ENCODE results near the gene LIF.
"Not testable (repeated sequence)": the region's sequence is repeated elsewhere in the genome, so short reads cannot be mapped to it uniquely, and the experiment has no call there.

The LIF gene

DNA sequence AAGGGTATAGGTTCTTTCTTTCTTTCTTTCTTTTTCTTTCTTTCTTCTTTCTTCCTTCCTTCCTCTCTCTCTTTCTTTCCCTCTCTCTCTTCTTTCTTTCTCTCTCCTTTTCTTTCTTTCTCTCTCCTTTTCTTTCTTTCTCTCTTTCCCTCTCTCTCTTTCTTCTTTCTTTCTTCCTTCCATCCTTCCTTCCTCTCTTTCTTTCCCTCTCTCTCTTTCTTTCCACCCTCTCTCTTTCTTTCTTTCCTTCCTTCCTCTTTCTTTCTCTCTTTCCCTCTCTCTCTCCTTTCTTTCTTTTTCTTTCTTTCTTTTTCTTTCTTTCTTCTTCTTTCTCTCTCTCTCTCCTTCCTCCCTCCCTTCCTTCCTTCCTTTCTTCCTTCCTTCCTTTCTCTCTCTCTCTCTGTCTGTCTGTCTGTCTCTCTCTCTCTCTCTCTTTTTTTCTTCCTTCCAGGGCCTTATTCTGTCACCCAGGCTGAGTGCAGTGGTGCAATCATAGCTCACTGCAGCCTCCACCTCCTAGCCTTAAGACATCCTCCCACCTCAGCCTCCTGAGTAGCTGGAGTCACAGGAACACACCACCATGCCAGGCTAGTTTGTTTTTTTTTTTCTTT lies 26.8 kb downstream of the LIF start:
- Histone ChIP-seq H3K27ac (ENCODE audit: low read length) (no peak overlapping the region), H3K9me3 (ENCODE audit: control insufficient read depth in 1 of 2, low read length in 2 of 2) (no peaks in the 10 kb centered on the region), H3K36me3 (ENCODE audit: control insufficient read depth in 1 of 2, insufficient read depth in 2 of 2, low read length in 2 of 2) (no peaks in the 10 kb centered on the region), H3K27me3 (ENCODE audit: low read depth, low read length) (peaks cover 4% of the 10 kb centered on the region), H3K4me3 (ENCODE audit: low read depth in 1 of 2, low read length in 2 of 2) (no peak overlapping the region), H3K4me1 (ENCODE audit: control insufficient read depth in 1 of 2, insufficient read depth in 2 of 2, low read length in 2 of 2) (peaks cover 2 to 3% of the 10 kb centered on the region in 2 donors)

DNA sequence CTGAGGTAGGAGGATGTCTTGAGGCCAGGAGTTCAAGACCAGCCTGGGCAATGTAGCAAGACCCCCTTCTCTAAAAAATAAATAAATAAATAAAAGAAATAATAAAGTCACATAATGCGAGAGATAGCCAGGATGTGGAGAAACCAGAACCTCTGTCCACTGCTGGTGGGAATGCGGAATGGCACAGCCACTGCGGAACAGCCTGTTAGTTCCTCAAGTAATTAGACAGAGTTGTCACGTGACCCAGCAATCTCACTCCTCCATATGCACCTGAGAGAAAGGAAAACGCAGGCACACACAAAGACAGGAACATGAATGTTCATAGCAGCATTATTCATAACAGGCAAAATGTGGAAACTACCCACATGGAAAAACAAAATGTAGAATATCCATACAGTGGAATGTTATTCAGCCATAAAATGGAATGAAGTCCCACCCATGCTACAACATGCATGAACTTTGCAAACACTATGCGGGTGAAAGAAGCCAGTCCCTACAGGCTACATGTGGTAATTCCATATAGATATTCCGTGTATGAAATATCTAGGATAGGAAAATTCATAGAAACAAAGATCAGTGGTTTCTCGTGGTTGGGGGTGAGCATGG lies 27.4 kb downstream of the LIF start:
- H3K27ac ChIP-seq (ENCODE audit: low read length), result no peak overlapping the region
- no peaks in the 10 kb centered on the region for H3K36me3 ChIP-seq (ENCODE audit: control insufficient read depth in 1 of 2, insufficient read depth in 2 of 2, low read length in 2 of 2)
- H3K4me3 ChIP-seq (ENCODE audit: low read depth in 1 of 2, low read length in 2 of 2), result no peak overlapping the region
- peaks cover 2 to 3% of the 10 kb centered on the region in 2 donors for H3K4me1 ChIP-seq (ENCODE audit: control insufficient read depth in 1 of 2, insufficient read depth in 2 of 2, low read length in 2 of 2)
- H3K27me3 ChIP-seq (ENCODE audit: low read depth, low read length), result peaks cover 4% of the 10 kb centered on the region
- H3K9me3 ChIP-seq (ENCODE audit: control insufficient read depth in 1 of 2, low read length in 2 of 2), result no peaks in the 10 kb centered on the region

DNA sequence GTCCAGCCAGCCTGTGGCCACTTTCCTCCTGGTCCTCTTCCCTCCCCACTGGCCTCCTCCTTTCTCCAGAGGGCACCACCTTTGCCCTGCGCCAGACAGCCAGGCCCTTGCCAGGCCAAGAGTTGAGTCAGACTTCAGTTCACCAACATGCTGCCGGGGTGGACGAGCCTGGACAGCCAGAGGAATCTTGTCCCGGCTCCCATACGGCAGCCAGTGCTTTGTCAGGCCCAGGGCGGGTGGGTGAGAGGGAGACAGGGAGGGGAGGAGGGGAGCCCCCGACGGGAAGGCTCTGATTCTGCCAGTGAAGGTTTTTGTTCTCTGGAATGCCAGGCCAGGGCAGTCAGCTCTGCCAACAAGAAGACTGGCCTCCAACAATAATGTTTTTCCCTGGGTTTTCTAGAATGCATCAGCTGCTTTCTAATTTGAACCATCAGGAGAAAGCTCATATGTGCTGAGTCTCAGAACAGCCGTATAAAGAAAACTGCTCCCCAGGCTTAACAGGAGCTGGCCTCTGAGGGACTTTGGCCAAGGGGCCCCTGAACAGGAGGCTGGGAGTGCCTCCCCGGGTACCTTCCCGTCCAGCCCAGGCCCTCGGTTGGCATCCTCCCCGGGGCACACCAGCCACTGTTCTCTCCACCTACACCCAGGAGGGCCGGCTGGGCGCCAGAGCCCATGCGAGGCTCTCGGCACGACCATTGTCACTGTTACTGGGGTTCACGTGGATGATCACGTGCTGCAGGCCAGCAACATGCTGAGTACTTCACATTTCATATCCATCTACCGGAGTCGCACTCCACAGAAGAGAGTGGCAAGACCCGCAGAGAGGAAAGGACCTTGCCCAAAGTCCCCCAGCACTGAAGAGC lies 28.6 kb downstream of the LIF start:
- H3K4me1 ChIP-seq (ENCODE audit: control insufficient read depth in 1 of 2, insufficient read depth in 2 of 2, low read length in 2 of 2), result peaks cover 2 to 3% of the 10 kb centered on the region in 2 donors
- no peak overlapping the region for H3K27ac ChIP-seq (ENCODE audit: low read length)
- no peaks in the 10 kb centered on the region for H3K9me3 ChIP-seq (ENCODE audit: control insufficient read depth in 1 of 2, low read length in 2 of 2)
- peaks cover 4% of the 10 kb centered on the region for H3K27me3 ChIP-seq (ENCODE audit: low read depth, low read length)
- no peak overlapping the region for H3K4me3 ChIP-seq (ENCODE audit: low read depth in 1 of 2, low read length in 2 of 2)
- no peaks in the 10 kb centered on the region for H3K36me3 ChIP-seq (ENCODE audit: control insufficient read depth in 1 of 2, insufficient read depth in 2 of 2, low read length in 2 of 2)

DNA sequence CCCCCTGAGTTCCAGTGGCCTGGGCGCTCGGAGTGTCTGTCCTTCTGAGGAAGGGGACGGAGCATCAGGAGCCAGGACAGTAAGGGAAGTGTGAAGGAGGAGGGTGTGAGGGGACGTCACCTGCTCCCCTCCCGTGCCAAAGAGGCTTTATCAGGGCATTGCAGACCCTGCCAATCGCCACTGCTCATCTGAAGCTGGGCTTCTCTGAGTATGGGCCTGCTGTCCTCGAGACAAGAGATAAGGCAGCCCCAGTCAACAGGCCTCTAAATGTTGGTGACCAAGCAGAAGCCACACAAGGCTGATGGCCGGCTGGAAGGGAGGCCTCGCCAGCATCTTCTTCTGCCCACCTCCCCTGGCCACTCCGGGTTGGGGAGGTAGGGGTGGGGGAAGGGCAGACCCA lies 29.8 kb downstream of the LIF start:
- Histone ChIP-seq H3K36me3 (ENCODE audit: control insufficient read depth in 1 of 2, insufficient read depth in 2 of 2, low read length in 2 of 2) (no peaks in the 10 kb centered on the region), H3K9me3 (ENCODE audit: control insufficient read depth in 1 of 2, low read length in 2 of 2) (no peaks in the 10 kb centered on the region), H3K27ac (ENCODE audit: low read length) (no peak overlapping the region), H3K4me3 (ENCODE audit: low read depth in 1 of 2, low read length in 2 of 2) (no peak overlapping the region), H3K27me3 (ENCODE audit: low read depth, low read length) (no peaks in the 10 kb centered on the region), H3K4me1 (ENCODE audit: control insufficient read depth in 1 of 2, insufficient read depth in 2 of 2, low read length in 2 of 2) (peaks cover 2 to 3% of the 10 kb centered on the region in 2 donors)

DNA sequence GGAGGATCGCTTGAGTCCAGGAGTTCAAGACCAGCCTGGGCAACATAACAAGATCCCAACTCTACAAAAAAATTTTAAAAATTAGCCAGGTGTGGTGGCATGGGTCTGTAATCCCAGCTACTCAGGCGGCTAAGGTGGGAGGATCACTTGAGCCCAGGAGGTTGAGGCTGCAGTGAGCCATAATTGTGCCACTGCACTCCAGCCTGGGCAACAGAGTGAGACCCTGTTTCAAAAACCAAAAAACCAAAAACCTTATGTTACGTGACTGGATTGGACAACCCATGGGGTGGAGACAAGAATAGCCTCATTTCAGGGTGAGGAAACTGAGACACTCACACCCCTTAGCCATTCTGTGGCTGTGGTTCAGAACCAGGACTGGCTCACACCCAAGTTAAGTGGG lies 30.3 kb downstream of the LIF start:
- H3K4me3 ChIP-seq (ENCODE audit: low read depth in 1 of 2, low read length in 2 of 2); H3K27ac ChIP-seq (ENCODE audit: low read length); H3K4me1 ChIP-seq (ENCODE audit: control insufficient read depth in 1 of 2, insufficient read depth in 2 of 2, low read length in 2 of 2); H3K9me3 ChIP-seq (ENCODE audit: control insufficient read depth in 1 of 2, low read length in 2 of 2); H3K36me3 ChIP-seq (ENCODE audit: control insufficient read depth in 1 of 2, insufficient read depth in 2 of 2, low read length in 2 of 2); H3K27me3 ChIP-seq (ENCODE audit: low read depth, low read length): not testable (repeated sequence)

DNA sequence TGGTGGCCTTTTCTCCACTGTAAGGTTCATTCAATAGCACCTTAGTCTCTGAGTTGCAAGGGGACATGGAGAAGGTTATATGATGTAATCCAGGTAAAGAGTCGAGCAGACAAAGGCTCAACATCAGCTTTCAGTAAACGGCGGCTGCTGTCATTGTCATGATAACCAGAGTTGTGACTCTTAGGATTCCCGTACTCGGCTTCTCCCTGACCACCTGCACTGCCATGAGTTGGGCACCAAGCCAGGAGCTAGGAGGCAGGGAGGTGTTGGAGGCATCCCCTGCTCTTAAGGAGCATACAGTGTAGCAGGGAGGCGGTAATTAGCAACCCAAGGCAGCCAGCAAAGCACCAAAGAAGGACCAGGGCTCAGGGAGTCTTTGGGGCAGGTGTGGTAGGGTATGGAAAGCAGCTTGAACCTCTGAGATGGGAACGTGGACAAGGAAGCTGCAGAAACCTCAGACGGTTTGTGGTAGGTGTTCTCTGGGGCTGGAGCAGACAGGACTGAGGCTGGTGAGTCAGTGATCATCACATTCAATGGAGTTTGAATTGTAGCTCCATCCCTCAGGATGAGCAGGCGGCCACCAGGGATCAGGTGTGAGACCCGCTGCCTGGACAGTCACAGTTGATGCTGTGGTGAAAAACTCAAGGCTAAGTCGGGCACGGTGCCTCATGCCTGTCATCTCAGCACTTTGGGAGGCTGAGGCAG lies 31.7 kb downstream of the LIF start:
- no peaks in the 10 kb centered on the region for H3K9me3 ChIP-seq (ENCODE audit: control insufficient read depth in 1 of 2, low read length in 2 of 2)
- no peak overlapping the region for H3K27ac ChIP-seq (ENCODE audit: low read length)
- H3K4me1 ChIP-seq (ENCODE audit: control insufficient read depth in 1 of 2, insufficient read depth in 2 of 2, low read length in 2 of 2), result peaks cover 0 to 2% of the 10 kb centered on the region in 2 donors
- no peak overlapping the region for H3K4me3 ChIP-seq (ENCODE audit: low read depth in 1 of 2, low read length in 2 of 2)
- no peaks in the 10 kb centered on the region for H3K27me3 ChIP-seq (ENCODE audit: low read depth, low read length)
- no peaks in the 10 kb centered on the region for H3K36me3 ChIP-seq (ENCODE audit: control insufficient read depth in 1 of 2, insufficient read depth in 2 of 2, low read length in 2 of 2)

DNA sequence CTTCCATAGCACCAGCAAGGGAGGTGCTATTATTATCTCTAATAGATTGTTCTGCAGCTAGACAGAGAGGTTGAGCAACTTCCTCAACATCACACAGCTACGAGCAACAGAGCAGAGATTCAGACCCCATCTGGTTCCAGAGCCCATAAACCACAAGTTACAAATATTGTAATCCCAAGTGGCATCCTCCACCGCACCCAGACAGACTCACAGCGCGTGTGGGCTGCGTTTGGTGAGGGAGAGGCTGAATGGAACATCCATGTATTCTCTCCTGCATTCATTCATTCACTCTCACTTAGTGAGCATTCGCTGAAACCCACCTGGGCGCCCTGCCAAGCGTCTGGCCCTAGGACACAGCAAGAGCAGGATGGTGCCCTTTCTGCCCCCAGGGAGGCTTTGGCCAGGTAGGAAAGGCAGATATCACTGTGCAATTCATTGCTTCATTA lies 33.5 kb downstream of the LIF start:
- Histone ChIP-seq H3K4me3 (ENCODE audit: low read depth in 1 of 2, low read length in 2 of 2) (no peak overlapping the region), H3K36me3 (ENCODE audit: control insufficient read depth in 1 of 2, insufficient read depth in 2 of 2, low read length in 2 of 2) (no peaks in the 10 kb centered on the region), H3K9me3 (ENCODE audit: control insufficient read depth in 1 of 2, low read length in 2 of 2) (no peaks in the 10 kb centered on the region), H3K27ac (ENCODE audit: low read length) (no peak overlapping the region), H3K4me1 (ENCODE audit: control insufficient read depth in 1 of 2, insufficient read depth in 2 of 2, low read length in 2 of 2) (peaks cover under 1 to 7% of the 10 kb centered on the region in 2 donors), H3K27me3 (ENCODE audit: low read depth, low read length) (no peaks in the 10 kb centered on the region)

DNA sequence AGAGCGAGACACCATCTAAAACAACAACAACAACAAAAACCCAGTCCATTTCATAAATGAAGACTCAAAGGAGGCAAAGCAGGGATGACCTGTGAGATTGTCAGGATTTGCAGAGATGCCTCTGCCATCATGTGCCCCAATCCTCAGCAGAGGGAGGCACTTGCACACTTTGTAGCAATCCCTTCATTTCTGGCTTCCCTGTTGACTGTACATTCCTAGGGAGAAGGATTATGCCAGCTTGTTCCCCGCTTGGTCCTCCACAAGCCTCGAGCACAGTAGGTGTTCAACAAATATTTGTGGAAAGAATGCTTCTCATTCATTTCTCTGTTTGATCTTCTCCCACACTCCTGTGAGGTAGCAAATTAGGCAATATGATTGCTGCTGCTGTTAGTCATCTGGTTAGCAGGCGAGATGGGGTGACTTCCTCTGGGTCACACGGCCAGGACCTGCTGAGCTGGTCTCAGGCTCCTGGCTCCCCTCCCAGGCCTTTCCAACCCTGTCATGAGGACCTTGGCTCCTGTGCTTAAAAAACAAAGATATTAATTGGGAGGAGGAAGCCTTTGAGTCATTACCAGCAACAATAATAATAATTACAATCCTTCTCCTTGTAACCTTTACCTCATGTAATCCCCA lies 34.1 kb downstream of the LIF start:
- Histone ChIP-seq H3K9me3 (ENCODE audit: control insufficient read depth in 1 of 2, low read length in 2 of 2) (no peaks in the 10 kb centered on the region), H3K4me3 (ENCODE audit: low read depth in 1 of 2, low read length in 2 of 2) (no peak overlapping the region), H3K27ac (ENCODE audit: low read length) (no peak overlapping the region), H3K36me3 (ENCODE audit: control insufficient read depth in 1 of 2, insufficient read depth in 2 of 2, low read length in 2 of 2) (no peaks in the 10 kb centered on the region), H3K4me1 (ENCODE audit: control insufficient read depth in 1 of 2, insufficient read depth in 2 of 2, low read length in 2 of 2) (peaks cover 0 to 7% of the 10 kb centered on the region in 2 donors), H3K27me3 (ENCODE audit: low read depth, low read length) (no peaks in the 10 kb centered on the region)

DNA sequence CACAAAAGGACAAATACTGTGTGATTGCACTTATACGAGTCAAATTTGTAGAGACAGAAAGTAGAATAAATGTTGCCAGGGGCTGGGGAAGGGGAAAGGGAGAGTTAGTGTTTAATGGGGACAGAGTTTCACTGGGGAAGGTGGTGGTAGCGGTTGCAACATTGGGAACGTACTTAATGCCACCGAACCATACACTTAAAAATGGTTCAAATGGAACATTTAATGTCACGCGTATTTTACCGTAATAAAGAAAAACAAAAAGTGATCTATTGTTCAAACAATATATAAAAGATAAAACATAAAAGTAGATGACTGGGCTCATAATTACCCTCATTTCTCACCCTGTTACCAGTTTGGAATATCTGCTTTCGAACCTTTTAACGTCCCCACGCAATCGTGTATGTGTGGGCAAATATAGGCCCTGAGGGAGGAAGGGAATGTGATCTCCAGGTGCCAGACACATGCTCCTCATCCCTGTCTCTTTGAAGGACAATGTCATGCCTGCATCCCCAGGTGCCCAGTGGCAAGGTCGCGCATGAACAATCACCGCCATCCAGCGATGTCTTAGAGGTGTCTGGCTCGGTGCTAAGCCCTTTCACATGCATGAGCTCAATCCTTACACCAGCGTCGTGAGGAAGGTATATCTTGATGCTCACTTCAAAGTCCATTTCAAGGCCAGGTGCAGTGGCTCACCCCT lies 35.3 kb downstream of the LIF start:
- Histone ChIP-seq H3K4me1 (ENCODE audit: control insufficient read depth in 1 of 2, insufficient read depth in 2 of 2, low read length in 2 of 2) (peaks cover 0 to 11% of the 10 kb centered on the region in 2 donors), H3K27me3 (ENCODE audit: low read depth, low read length) (no peaks in the 10 kb centered on the region), H3K27ac (ENCODE audit: low read length) (no peak overlapping the region), H3K4me3 (ENCODE audit: low read depth in 1 of 2, low read length in 2 of 2) (no peak overlapping the region), H3K9me3 (ENCODE audit: control insufficient read depth in 1 of 2, low read length in 2 of 2) (no peaks in the 10 kb centered on the region), H3K36me3 (ENCODE audit: control insufficient read depth in 1 of 2, insufficient read depth in 2 of 2, low read length in 2 of 2) (no peaks in the 10 kb centered on the region)

DNA sequence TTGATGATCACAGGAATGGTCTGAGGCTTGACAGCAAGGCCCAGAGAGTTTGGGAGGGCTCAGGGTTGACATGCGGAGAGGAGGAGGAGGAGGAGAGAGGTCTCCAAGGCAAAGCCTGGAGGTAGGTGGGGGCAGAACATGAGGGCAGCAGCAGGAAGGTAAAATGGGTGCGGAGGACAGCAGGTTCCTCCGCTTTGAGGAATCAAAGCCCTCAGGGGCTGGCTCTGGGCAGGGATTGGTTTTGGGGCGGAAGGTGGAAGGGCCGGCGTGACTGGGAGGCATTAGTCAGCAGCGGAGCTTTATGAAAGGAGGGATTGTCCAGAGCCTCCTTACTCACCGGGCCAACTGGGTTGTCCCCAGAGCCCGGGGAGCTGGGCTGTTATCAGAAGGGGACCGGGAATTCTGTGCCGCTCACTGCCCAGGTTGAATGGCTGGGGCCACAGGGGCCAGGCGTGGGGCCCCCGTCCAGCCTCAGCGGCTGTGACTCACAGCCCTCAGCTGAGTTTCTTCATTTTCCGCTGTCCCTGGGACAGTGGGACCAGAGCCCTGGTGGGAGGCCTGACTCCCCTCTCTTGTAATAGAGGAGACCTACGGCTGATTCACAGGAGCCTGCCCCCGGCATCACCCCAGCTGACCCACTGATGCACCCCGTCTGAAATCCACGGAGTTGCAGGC lies 36.2 kb downstream of the LIF start:
- Histone ChIP-seq H3K4me3 (ENCODE audit: low read depth in 1 of 2, low read length in 2 of 2) (no peak overlapping the region), H3K36me3 (ENCODE audit: control insufficient read depth in 1 of 2, insufficient read depth in 2 of 2, low read length in 2 of 2) (peaks cover 0 to 2% of the 10 kb centered on the region in 2 donors), H3K27ac (ENCODE audit: low read length) (no peak overlapping the region), H3K4me1 (ENCODE audit: control insufficient read depth in 1 of 2, insufficient read depth in 2 of 2, low read length in 2 of 2) (peaks cover 0 to 11% of the 10 kb centered on the region in 2 donors), H3K9me3 (ENCODE audit: control insufficient read depth in 1 of 2, low read length in 2 of 2) (no peaks in the 10 kb centered on the region), H3K27me3 (ENCODE audit: low read depth, low read length) (no peaks in the 10 kb centered on the region)
